Heart left ventricle (tissue), 13 donors: Measurements from ENCODE around the gene ARNT2.
"Not testable (repeated sequence)": the region's sequence is repeated elsewhere in the genome, so short reads cannot be mapped to it uniquely, and the experiment has no call there.

ENCODE experiments used
- CTCF ChIP-seq, 12 donors: fragments of 200-600 bp; sonication (generic) in 4 of 12; IDR thresholded peaks; one replicate each; pipeline versions ENCODE4 v1.5.0 to v1.8.0; 2018 to 2022; ENCODE audit warnings: antibody characterized with exemption in 12 of 12, mild to moderate bottlenecking in 5 of 12
- POLR2A ChIP-seq, 2 donors: fragments of 450-650 bp; IDR thresholded peaks; one replicate each; pipeline ENCODE4 v1.6.1; 2017; ENCODE audit warnings: antibody characterized with exemption in 2 of 2, mild to moderate bottlenecking in 2 of 2, moderate library complexity in 2 of 2
- donor health status: ischemic (EF 13 %, LVEDD 7.1; RV severe dilation, severe dysfunction).
- donor health status: DM: no; HTN: yes; CAD: no.
- donor health status: DM: no; HTN: no; CAD: no.
- donor health status: ischemic (EF 25% LVEDD 6.9; RV normal size, moderate dysfunction).
- donor health status: ischemic (EF 25% LVEDD 5.7; RV mildly dilated, moderate dysfunction).
- donor health status: ischemic (EF 35%, LVEDD 5.7; RV mildly dilated, moderate dysfunction).
- donor health status: nonischemic (EF 11% LVEDD 7.7; RV severe dilation, severe dysfunction).
- donor health status: DM: yes; HTN: yes; CAD: no.
- donor health status: PGD.
- donor health status: ischemic (EF 29% LVEDD 5.4; RV normal size, mild dysfunction).
- donor health status: nonischemic (EF 23%, LVEDD 6.1; RV moderate dilation, normal function).

GRCh38 chr15:80510985-80511384, 106.8 kb downstream of the ARNT2 start:
- not testable (repeated sequence) for TF ChIP-seq CTCF, POLR2A (IDR thresholded peaks at IDR 0.05)
